Mesothelial cell of epicardium (in vitro differentiated cells): ENCODE results near the gene UTS2B. TPM values are rescaled to one million over a fixed set of nuclear protein-coding genes. Genes with fewer than 3 reads are reported as not detected.

Experiments used
- DNase-seq, 2 experiments: peaks; one replicate each; pipeline ENCODE4 v3.0.0; 2021; ENCODE audit warnings: low spot score in 2 of 2; ENCODE audit not compliant: unreplicated experiment in 2 of 2
- H3K27ac Mint-ChIP-seq: 2 replicates; pipeline ENCODE4 v1.8.0; 2021; ENCODE audit warnings: mixed read lengths
- H3K27me3 Mint-ChIP-seq: 2 replicates; pipeline ENCODE4 v1.8.0; 2021; ENCODE audit warnings: low read depth, mixed read lengths
- H3K36me3 Mint-ChIP-seq: 2 replicates; pipeline ENCODE4 v1.8.0; 2021; ENCODE audit warnings: mixed read lengths
- H3K4me1 Mint-ChIP-seq: 2 replicates; pipeline ENCODE4 v1.8.0; 2021; ENCODE audit warnings: mixed read lengths
- H3K4me3 Mint-ChIP-seq: 2 replicates; pipeline ENCODE4 v1.8.0; 2021; ENCODE audit warnings: mild to moderate bottlenecking, moderate library complexity, mixed read lengths
- H3K9me3 Mint-ChIP-seq: 2 replicates; pipeline ENCODE4 v1.8.0; 2021; ENCODE audit warnings: mixed read lengths
- CTCF ChIP-seq: fragments of 200-600 bp; sonication (generic); IDR thresholded peaks from one replicate; pipeline ENCODE4 v1.5.0; 2021; ENCODE audit warnings: antibody characterized with exemption; ENCODE audit not compliant: unreplicated experiment
- total RNA-seq: library from RNA; stranded (reverse); gene quantifications from 3 replicates; pipeline ENCODE4 v1.2.1, GENCODE V29; 2021

Gene UTS2B
- total RNA-seq, 1 donor from 2014 or later, result 0.60 TPM

- Mint-ChIP-seq H3K27me3 (no peaks in the 10 kb centered on the region), H3K4me3 (no peak overlapping the region), H3K9me3 (no peaks in the 10 kb centered on the region), H3K36me3 (no peaks in the 10 kb centered on the region), H3K4me1 (peaks cover 5% of the 10 kb centered on the region), H3K27ac (no peak overlapping the region)
- TF ChIP-seq CTCF, result no peak
- no peak for DNase-seq
Observed at GRCh38 chr3:191263365-191263764, 67.0 kb downstream of the UTS2B start.

- peaks cover 11% of the 10 kb centered on the region for H3K4me1 Mint-ChIP-seq
- no peak overlapping the region for H3K27ac Mint-ChIP-seq
- H3K36me3 Mint-ChIP-seq, result no peaks in the 10 kb centered on the region
Observed at GRCh38 chr3:191262650-191263049, 67.7 kb downstream of the UTS2B start.

GRCh38 chr3:191261304-191261638 lies 69.1 kb downstream of the UTS2B start:
- H3K36me3 Mint-ChIP-seq, result no peaks in the 10 kb centered on the region
- no peak overlapping the region for H3K27ac Mint-ChIP-seq
- DNase-seq, result no peak
- H3K9me3 Mint-ChIP-seq, result no peaks in the 10 kb centered on the region
- H3K4me3 Mint-ChIP-seq, result no peak overlapping the region
- H3K27me3 Mint-ChIP-seq, result no peaks in the 10 kb centered on the region
- H3K4me1 Mint-ChIP-seq, result peaks cover 12% of the 10 kb centered on the region
- no peak for TF ChIP-seq CTCF

More at GRCh38 chr3:191262650-191263049, 67.7 kb downstream of the UTS2B start:
- no peaks in the 10 kb centered on the region for H3K9me3 Mint-ChIP-seq
- H3K27me3 Mint-ChIP-seq, result no peaks in the 10 kb centered on the region
- no peak for TF ChIP-seq CTCF
- H3K4me3 Mint-ChIP-seq, result no peak overlapping the region
- DNase-seq, result no peak

GRCh38 chr3:191260431-191261303 lies 69.7 kb downstream of the UTS2B start:
- Mint-ChIP-seq H3K4me3 (no peak overlapping the region), H3K27me3 (no peaks in the 10 kb centered on the region), H3K27ac (no peak overlapping the region), H3K9me3 (no peaks in the 10 kb centered on the region), H3K4me1 (peaks cover 13% of the 10 kb centered on the region), H3K36me3 (no peaks in the 10 kb centered on the region)
- no peak for TF ChIP-seq CTCF
- DNase-seq, result no peak

GRCh38 chr3:191259486-191259885 lies 70.8 kb downstream of the UTS2B start:
- no peaks in the 10 kb centered on the region for H3K36me3 Mint-ChIP-seq
- no peak overlapping the region for H3K4me3 Mint-ChIP-seq
- H3K27ac Mint-ChIP-seq, result no peak overlapping the region
- no peak for DNase-seq
- no peak for TF ChIP-seq CTCF
- H3K27me3 Mint-ChIP-seq, result no peaks in the 10 kb centered on the region
- H3K4me1 Mint-ChIP-seq, result peaks cover 24% of the 10 kb centered on the region
- H3K9me3 Mint-ChIP-seq, result no peaks in the 10 kb centered on the region

- TF ChIP-seq CTCF, result no peak
- H3K36me3 Mint-ChIP-seq, result no peaks in the 10 kb centered on the region
- no peak overlapping the region for H3K27ac Mint-ChIP-seq
- peaks cover 37% of the 10 kb centered on the region for H3K4me1 Mint-ChIP-seq
- no peaks in the 10 kb centered on the region for H3K9me3 Mint-ChIP-seq
- no peak for DNase-seq
- H3K27me3 Mint-ChIP-seq, result no peaks in the 10 kb centered on the region
- H3K4me3 Mint-ChIP-seq, result no peak overlapping the region
Observed at GRCh38 chr3:191257286-191257685, 73.0 kb downstream of the UTS2B start.
